ENCODE measurements around the gene COL6A5.

- TF ChIP-seq CTCF (IDR thresholded peaks at IDR 0.05) (no peak), POLR2A (IDR thresholded peaks at IDR 0.05; ENCODE audit: low read depth) (no peak), POLR2AphosphoS5 (IDR thresholded peaks at IDR 0.05) (no peak), EP300 (IDR thresholded peaks at IDR 0.05) (no peak)
These were observed 34.9 kb downstream of the COL6A5 start for GRCh38 chr3:130380398-130380797.

All from esophagus muscularis mucosa (tissue), 4 donors.